ENCODE data around the gene SLC35B3.
"Not testable (repeated sequence)": the region's sequence is repeated elsewhere in the genome, so short reads cannot be mapped to it uniquely, and the experiment has no call there.

The SLC35B3 gene

GRCh38 chr6:8405946-8406345 is 29.4 kb downstream of the SLC35B3 start:
- not testable (repeated sequence) for DNase-seq

DNA sequence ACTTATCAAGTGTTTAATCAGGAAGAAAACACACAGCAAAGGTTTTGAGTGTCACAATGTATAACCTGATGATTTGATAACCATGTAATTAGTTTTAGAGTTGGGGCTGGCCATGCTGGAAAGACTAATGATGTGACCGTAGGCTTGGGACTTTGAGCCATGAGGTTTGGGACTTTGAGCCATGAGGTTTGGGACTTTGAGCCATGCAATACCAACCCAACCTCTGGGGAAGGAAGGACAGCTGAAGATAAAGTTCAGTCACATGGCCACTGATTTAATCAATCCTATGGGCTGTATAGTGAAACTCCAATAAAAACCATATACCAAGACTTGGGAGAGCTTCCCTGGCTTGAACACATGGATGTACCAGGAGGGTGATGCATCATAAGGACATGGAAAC is 32.8 kb downstream of the SLC35B3 start:
- no peak for DNase-seq

- DNase-seq, result no peak
Observed at GRCh38 chr6:8400663-8401062, 34.7 kb downstream of the SLC35B3 start.

DNA sequence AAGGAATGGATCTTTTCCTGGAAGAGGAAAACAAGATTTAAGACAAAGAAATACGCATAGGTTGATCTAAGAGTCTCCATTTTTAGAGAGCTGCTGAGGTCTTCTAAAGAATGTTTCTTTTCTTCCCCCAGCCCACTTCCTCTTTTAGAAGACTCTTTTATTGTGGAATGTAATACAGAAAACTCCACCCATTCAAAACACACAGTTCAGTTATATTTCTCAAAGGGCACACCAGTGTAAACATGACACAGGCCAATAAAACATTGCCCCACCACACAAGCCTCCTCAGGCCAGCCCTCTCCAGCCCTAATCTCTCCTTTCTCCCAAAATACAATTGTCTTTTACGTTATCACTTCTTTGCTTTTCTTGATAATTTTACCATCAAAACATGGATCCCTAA is 42.8 kb downstream of the SLC35B3 start:
- no peak for DNase-seq

DNA sequence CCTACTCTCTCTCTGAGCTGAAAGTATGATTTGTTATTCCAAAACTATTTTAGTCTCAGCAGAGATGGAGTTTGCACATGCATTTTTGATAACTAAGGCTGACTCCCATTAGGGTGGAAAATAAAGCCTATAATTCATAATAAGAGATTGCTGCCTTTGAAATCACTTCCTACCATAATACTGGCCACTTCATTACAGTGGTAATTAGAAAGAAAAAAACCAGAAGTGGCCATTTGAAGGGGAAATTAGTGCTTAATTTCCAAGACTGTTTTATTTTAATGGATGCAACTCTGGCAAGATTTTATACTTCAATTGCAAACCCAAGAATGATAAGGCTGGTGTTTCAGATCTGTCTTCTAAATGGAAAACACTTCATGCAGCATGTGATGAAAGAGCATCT is 43.4 kb downstream of the SLC35B3 start:
- DNase-seq, result no peak

DNA sequence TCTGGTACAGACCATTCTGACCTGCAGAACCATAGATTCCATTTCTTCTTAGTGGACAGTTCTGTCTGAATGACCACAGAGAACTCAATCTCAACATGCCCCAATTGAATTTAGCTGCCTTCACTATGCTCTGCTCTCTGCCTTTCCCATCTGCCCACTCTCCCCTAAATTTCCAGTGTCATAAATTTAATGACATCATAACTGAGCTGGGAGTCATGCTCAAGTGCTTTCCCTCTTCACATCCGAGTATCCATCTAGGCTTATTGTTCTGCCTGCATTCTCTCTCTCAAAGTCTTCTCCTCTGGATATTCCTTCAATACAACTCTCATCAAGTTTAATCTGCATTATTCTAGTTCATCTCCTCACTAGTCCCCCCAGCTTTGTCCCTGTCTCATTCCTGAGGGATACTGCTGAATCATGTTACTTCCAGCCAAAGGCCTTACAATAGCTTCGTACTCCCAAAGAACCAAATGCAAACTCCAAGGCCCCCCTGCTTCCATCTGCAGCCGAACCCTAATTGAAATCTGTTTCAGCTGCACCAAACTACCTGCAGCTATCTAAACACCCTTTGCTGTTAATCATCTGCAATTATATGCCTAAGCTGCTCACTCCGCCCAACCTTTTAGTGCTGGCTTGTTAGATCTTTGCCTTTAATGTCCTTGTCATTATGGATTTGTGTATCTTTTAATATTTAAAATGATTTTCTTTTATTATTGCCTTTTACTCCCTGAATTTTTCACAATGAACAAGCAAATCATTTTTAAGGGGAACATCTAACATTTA is 46.1 kb downstream of the SLC35B3 start:
- DNase-seq, result no peak

- no peak for DNase-seq
Observed at GRCh38 chr6:8387942-8388437, 47.4 kb downstream of the SLC35B3 start.

- no peak for DNase-seq
Observed at GRCh38 chr6:8383584-8383983, 51.8 kb downstream of the SLC35B3 start.

GRCh38 chr6:8382434-8382833 is 52.9 kb downstream of the SLC35B3 start:
- DNase-seq, result no peak

GRCh38 chr6:8375916-8376315 is 59.4 kb downstream of the SLC35B3 start:
- no peak for DNase-seq
